Measurements from ENCODE around the gene NECAP2.

GRCh38 chr1:16458831-16459230 is 18.3 kb downstream of the NECAP2 start:
- TF ChIP-seq POLR2A (IDR thresholded peaks at IDR 0.05) (no peak), CTCF (IDR thresholded peaks at IDR 0.05) (no peak)
